SU-DHL-6 (cell line): Measurements from ENCODE around the gene PTPN18.
"Not testable (repeated sequence)": the region's sequence is repeated elsewhere in the genome, so short reads cannot be mapped to it uniquely, and the experiment has no call there.

ENCODE experiments used
- H2AFZ ChIP-seq: fragments of 200-600 bp; sonication (generic); 2 replicates; pipeline ENCODE4 v1.6.1; 2014; ENCODE audit warnings: low read depth, mild to moderate bottlenecking, moderate library complexity, mixed read lengths, antibody characterized with exemption, low read length; ENCODE audit not compliant: severe bottlenecking
- H3F3A ChIP-seq: fragments of 200-600 bp; shearing (Covaris generic); 2 replicates; pipeline ENCODE4 v1.6.0; 2016; ENCODE audit warnings: antibody characterized with exemption, mild to moderate bottlenecking; ENCODE audit not compliant: insufficient read depth
- H3K27ac ChIP-seq: fragments of 200-600 bp; sonication (generic); 2 replicates; pipeline ENCODE4 v1.5.1; 2016; ENCODE audit warnings: low read depth, mild to moderate bottlenecking, low read length, moderate library complexity, mixed read lengths
- H3K27me3 ChIP-seq: fragments of 200-600 bp; sonication (generic), shearing (Covaris generic); 2 replicates; pipeline ENCODE4 v1.6.0; 2014; ENCODE audit warnings: mild to moderate bottlenecking, low read length
- H3K36me3 ChIP-seq: fragments of 200-600 bp; sonication (generic); 2 replicates; pipeline ENCODE4 v1.6.1; 2014; ENCODE audit warnings: mild to moderate bottlenecking, low read length, mixed read lengths
- H3K4me2 ChIP-seq: fragments of 300-600, 200-600 bp; shearing (Covaris generic), sonication (generic); 2 replicates; pipeline ENCODE4 v1.6.0; 2014; ENCODE audit warnings: low read length, low read depth, mild to moderate bottlenecking; ENCODE audit not compliant: poor library complexity, severe bottlenecking
- H3K4me3 ChIP-seq: fragments of 200-600 bp; sonication (generic); 2 replicates; pipeline ENCODE4 v1.5.1; 2014; ENCODE audit warnings: antibody characterized with exemption, low read length, mild to moderate bottlenecking, mixed read lengths; ENCODE audit not compliant: insufficient read depth, poor library complexity, severe bottlenecking
- H3K79me2 ChIP-seq: fragments of 200-600 bp; sonication (generic); 2 replicates; pipeline ENCODE4 v1.6.1; 2014; ENCODE audit warnings: mild to moderate bottlenecking, low read length, moderate library complexity; ENCODE audit not compliant: insufficient read depth
- H3K9ac ChIP-seq: fragments of 200-600 bp; sonication (generic); 2 replicates; pipeline ENCODE4 v1.7.0; 2014; ENCODE audit warnings: mild to moderate bottlenecking, low read length
- H3K9me2 ChIP-seq: fragments of 200-600 bp; sonication (generic); replicated peaks from 2 replicates; pipeline ENCODE4 v1.6.1; 2014; ENCODE audit warnings: low read length; ENCODE audit not compliant: insufficient read depth
- H3K9me3 ChIP-seq: fragments of 200-600 bp; sonication (generic); 2 replicates; pipeline ENCODE4 v1.6.1; 2014; ENCODE audit warnings: low read length, mixed read lengths; ENCODE audit not compliant: insufficient read depth
- H4K20me1 ChIP-seq: fragments of 200-600 bp; sonication (generic); 2 replicates; pipeline ENCODE4 v1.6.1; 2014; ENCODE audit warnings: low read depth, mild to moderate bottlenecking, antibody characterized with exemption, low read length, moderate library complexity, mixed read lengths
- CTCF ChIP-seq: fragments of 200-600 bp; sonication (generic); IDR thresholded peaks from one replicate; pipeline ENCODE4 v1.5.1; 2017; ENCODE audit warnings: antibody characterized with exemption, mild to moderate bottlenecking, low read length, moderate library complexity; ENCODE audit not compliant: insufficient read depth, poor library complexity, severe bottlenecking
- EZH2phosphoT487 ChIP-seq: fragments of 200-600 bp; sonication (generic), shearing (Covaris generic); conservative IDR thresholded peaks from 2 replicates; pipeline ENCODE4 v1.6.1; 2018; ENCODE audit warnings: mild to moderate bottlenecking, antibody characterized with exemption, low read length, moderate library complexity, mixed read lengths

Gene PTPN18

GRCh38 chr2:130328710-130329109 lies 27.1 kb upstream of the PTPN18 start:
- Histone ChIP-seq H3K4me2 (no peak overlapping the region), H4K20me1 (no peaks in the 10 kb centered on the region), H3K27ac (no peak overlapping the region), H3F3A (no peaks in the 10 kb centered on the region), H3K9me2 (no peaks in the 10 kb centered on the region), H3K9ac (no peak overlapping the region), H3K36me3 (no peaks in the 10 kb centered on the region), H2AFZ (no peak overlapping the region), H3K4me3 (no peak overlapping the region), H3K79me2 (no peaks in the 10 kb centered on the region), H3K27me3 (no peaks in the 10 kb centered on the region), H3K9me3 (no peaks in the 10 kb centered on the region)
- TF ChIP-seq EZH2phosphoT487 (no peak), CTCF (no peak)

- peak overlapping the region; percentile 2 for H2AFZ ChIP-seq
Observed at GRCh38 chr2:130332271-130333073, 23.4 kb upstream of the PTPN18 start.

GRCh38 chr2:130333253-130333652 lies 22.6 kb upstream of the PTPN18 start:
- not testable (repeated sequence) for H2AFZ ChIP-seq, H3K9ac ChIP-seq, H4K20me1 ChIP-seq, H3K4me3 ChIP-seq, H3K4me2 ChIP-seq, H3K27me3 ChIP-seq, H3K79me2 ChIP-seq, H3F3A ChIP-seq, H3K9me2 ChIP-seq, H3K27ac ChIP-seq, H3K36me3 ChIP-seq, H3K9me3 ChIP-seq

More at GRCh38 chr2:130332271-130333073, 23.4 kb upstream of the PTPN18 start:
- Histone ChIP-seq H3K27me3 (no peaks in the 10 kb centered on the region), H3K27ac (no peak overlapping the region), H3K4me3 (no peak overlapping the region), H3K36me3 (no peaks in the 10 kb centered on the region), H4K20me1 (no peaks in the 10 kb centered on the region), H3K9me2 (no peaks in the 10 kb centered on the region), H3K9ac (no peak overlapping the region), H3K4me2 (peak overlapping the region; percentile 15), H3F3A (no peaks in the 10 kb centered on the region), H3K79me2 (no peaks in the 10 kb centered on the region), H3K9me3 (no peaks in the 10 kb centered on the region)
- TF ChIP-seq CTCF (peak; percentile 89), EZH2phosphoT487 (no peak)

GRCh38 chr2:130334026-130334425 lies 21.8 kb upstream of the PTPN18 start:
- Histone ChIP-seq H3F3A (no peaks in the 10 kb centered on the region), H3K9me3 (no peaks in the 10 kb centered on the region), H3K9me2 (no peaks in the 10 kb centered on the region), H3K9ac (no peak overlapping the region), H3K4me3 (no peak overlapping the region), H4K20me1 (no peaks in the 10 kb centered on the region), H3K36me3 (no peaks in the 10 kb centered on the region), H3K27ac (no peak overlapping the region), H2AFZ (no peak overlapping the region), H3K27me3 (no peaks in the 10 kb centered on the region), H3K4me2 (no peak overlapping the region), H3K79me2 (no peaks in the 10 kb centered on the region)
- TF ChIP-seq CTCF (no peak), EZH2phosphoT487 (no peak)
